ENCODE results near the gene DHRS7B.
"Not testable (repeated sequence)": the region's sequence is repeated elsewhere in the genome, so short reads cannot be mapped to it uniquely, and the experiment has no call there.

The DHRS7B gene, protein sequence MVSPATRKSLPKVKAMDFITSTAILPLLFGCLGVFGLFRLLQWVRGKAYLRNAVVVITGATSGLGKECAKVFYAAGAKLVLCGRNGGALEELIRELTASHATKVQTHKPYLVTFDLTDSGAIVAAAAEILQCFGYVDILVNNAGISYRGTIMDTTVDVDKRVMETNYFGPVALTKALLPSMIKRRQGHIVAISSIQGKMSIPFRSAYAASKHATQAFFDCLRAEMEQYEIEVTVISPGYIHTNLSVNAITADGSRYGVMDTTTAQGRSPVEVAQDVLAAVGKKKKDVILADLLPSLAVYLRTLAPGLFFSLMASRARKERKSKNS

DNA sequence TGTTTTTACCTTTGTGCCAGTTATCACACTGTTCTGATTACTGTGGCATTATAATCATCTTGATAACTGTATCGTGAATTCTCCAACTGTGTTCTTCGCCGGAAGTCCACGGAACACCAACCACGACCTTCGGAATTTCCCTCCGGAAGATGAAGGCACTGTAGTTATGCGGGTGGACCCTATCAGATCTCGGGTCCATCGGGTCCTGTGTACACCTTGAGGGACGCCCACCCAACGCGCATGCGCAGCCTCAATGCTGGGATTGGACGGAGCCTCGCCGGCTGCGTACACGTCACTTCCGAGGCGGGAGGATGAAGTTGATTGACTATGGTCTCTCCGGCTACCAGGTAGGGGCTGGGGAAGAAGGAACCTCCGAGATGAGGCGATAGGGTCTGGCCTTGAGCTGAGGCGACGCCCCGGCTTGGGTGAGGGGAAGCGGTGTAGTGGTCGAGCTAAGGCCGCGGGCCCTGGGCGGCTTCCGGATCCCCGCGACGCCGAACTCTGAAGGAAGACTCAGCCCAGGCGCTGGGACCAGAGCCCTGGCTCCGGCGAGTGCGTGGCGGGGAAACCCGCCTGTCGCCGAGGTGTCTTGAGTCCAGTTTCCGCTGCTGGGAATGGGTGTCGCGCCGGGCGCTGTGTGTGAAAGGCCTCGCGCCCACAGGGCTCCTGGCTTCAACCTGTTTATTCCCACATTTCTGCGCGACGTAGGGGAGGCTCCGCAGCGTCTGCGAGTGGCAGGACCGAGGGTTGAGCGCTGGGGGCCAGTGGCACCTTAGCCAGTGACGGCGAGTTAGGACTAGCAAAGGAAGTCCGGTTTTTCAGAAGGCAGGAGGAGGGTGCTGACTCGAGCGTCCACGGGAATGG, at the start of gene DHRS7B:
Gene DHRS7B, plus strand, starts transcription at position 320 of the 864 bp plus-strand sequence. Its CDS starts 8 bp downstream, at position 328.
- peak within 1 kb of the TSS; percentile 79 for H3K27ac ChIP-seq
- peak; percentile 70 for DNase-seq (ENCODE audit: low read depth, low spot score)

DNA sequence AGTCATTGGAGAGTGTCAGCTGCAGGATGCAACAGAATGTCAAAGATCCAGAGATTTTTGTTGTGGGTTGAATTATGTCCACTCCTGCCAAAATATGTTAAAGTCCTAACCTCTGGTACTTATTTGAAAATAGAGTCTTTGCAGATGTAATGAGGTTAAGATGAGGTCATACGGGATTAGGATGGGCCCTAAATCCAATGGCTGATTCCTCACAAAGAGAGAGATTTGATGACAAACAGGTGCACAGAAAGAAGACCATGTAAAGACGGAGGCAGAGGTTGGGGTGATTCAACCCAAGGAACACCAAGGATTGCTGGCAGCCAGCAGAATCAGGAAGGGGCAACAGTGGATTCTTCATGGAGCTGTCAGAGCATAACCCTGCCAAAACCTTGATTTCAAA, 49.5 kb upstream of the DHRS7B start:
- H3K27ac ChIP-seq: no peak overlapping the region
- DNase-seq (ENCODE audit: low read depth, low spot score): no peak

DNA sequence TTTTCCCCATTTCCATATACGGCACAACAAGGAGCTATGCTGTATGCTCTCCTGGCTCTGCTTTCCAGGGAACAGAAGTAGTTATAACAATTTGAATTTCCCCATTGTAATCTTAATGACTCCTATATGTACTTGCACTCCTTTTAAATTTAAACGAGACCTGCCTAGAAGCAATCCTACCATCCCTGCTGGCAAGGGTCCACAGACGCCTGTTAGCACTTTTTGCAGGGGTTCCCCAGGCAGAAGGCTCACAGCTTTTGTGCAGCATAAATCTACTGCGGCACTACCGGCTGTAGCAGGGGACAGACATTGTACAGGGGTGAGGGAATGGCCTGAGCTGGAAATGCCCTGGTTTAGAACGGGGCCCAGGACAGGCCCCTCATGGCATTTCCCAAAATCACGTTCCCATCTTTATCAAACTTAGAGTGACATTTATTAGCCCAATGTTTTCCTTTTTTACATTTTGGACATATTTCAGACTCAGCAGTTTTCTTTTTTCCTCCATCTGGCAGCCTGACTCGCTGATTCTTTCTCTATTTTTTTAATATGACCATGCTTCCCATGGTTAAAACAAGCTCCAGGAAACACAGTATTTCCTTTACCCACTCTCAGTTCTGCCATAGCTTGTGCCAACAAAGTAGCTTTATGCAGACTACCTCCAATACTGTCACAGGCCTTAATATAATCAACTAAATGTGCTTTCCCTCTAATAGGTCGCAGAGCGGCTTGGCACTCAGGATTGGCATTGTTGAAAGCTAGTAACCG, 48.6 kb upstream of the DHRS7B start:
- DNase-seq (ENCODE audit: low read depth, low spot score): no peak
- H3K27ac ChIP-seq: no peak overlapping the region

DNA sequence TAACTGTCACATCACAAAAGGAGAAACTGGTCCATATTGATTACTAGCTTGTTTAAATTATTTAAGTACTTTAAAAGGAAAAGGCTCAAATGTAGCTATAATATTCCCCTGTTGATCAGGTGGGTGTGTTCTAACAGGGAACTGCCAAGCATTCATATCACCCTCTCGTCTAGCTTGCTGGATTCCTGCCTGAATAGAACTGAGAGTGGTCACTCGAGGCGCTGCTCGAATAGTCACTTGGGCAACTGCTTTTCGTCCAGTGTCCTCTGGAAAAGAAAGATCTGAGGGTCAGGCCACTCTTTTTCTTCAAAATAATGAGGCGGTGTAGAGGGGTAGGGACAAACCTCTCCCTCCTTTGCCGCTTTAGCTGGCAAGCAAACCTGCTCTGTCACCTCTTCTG, 47.6 kb upstream of the DHRS7B start:
- no peak for DNase-seq (ENCODE audit: low read depth, low spot score)
- H3K27ac ChIP-seq: no peak overlapping the region

DNA sequence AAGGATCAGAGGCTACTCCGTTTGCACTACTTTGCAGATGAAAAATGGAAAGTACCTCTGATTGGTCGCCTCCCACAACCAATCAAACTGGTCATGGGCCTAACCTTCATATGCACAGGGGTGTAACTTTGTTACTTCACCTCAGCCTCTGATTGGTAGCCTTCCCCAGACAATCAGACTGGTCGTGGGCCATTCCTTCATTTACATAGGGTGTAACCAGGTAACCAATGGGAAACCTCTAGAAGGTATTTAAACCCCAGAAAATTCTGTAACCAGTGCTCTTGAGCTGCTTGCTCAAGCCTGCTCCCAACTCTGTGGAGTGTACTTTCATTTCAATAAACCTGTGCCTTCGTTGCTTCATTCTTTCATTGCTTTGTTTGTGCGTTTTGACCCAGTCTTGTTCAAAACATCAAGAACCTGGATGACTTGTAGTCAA, 44.7 kb upstream of the DHRS7B start:
- H3K27ac ChIP-seq: no peak overlapping the region
- DNase-seq (ENCODE audit: low read depth, low spot score): no peak

DNA sequence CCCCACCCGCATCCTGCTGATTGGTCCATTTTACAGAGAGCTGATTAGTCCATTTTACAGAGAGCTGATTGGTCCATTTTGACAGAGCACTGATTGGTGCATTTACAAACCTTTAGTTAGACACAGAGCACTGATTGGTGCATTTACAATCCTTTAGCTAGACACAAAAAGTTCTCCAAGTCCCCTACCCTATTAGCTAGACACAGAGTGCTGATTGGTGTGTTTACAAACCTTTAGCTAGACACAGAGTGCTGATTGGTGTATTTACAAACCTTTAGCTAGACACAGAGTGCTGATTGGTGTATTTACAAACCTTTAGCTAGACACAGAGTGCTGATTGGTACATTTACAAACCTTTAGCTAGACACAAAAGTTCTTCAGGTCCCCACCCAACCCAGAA, 41.5 kb upstream of the DHRS7B start:
- not testable (repeated sequence) for DNase-seq (ENCODE audit: low read depth, low spot score); H3K27ac ChIP-seq

DNA sequence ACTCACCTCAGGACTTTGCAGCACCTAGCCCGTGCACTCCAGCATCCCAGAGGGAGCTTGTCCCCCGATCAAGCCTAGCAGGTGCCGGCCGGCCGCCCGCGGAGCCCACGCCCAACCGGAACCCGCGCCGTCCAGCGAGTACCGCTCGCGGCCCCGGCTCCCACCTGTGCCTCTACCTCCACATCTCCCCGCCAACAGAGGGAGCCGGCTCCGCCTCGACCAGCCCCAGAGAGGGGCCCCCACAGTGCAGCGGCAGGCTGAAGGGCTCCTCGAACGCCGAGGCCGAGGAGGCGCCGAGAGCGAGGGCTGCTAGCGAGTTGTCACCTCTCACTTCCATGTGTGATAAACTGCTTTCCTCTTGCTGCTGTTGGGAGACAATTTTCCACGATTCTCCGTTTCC, 41.1 kb upstream of the DHRS7B start:
- no peak for DNase-seq (ENCODE audit: low read depth, low spot score)
- H3K27ac ChIP-seq: no peak overlapping the region

DNA sequence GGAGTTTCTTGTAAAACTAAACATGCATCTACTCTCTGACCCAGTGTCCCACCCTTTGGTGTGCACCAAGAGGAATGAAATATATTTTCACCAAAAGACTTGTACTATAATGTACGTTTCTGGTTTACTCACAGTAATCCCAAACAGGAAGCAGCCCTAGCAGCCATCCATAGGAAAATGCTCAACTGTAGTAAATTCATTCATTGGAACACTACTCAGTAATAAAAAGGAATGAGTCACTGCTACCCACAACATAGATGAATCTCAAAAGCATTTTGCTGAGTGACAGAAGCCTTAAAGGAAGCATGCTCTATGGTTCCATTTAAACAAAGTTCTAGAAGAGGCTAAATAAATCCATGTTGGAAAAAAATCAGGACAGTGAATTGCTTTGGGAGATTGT, 37.6 kb upstream of the DHRS7B start:
- no peak for DNase-seq (ENCODE audit: low read depth, low spot score)
- no peak overlapping the region for H3K27ac ChIP-seq

DNA sequence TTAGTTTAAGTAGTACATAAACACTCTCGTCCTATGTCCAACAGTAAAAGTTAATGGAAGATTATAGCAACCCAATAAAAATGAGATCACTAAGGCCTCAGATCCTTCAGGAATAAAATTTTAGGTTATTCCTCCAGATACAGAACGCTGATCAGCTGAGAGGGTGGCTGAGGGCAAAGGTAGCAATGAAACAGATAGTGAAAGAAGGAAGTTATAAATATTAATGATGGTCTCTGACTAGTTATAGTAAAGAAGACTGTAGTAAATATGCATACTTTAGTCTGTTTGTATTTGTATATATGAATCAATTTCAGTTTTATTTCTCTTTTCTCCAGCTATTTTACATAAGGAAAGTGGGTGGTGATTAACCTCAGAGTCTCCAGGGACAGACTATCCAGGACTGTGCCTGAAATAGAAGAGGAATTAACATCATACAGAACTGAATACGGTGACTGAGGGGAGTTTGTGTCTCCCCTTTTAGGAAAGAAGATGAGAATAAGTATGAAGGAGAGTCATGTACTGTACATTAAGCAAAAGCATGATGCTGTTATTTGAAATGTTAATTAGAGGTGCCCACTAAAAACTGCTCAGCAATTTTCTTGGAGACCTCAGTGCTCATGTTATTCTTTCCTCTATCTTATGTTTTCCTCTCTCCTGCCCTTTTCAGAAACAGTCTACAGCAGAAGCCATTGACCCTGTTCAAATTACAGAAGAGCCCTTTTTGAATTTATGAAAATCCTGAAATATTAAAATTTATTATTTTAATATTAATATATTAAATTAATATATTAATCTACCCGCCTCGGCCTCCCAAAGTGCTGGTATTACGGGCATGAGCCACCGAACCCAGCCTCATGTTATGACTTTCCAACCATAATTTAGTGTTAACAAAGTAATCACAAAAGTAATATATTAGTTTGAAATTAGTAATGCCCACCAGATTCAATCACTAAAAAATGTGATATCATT, 36.5 kb upstream of the DHRS7B start:
- DNase-seq (ENCODE audit: low read depth, low spot score): no peak
- H3K27ac ChIP-seq: no peak overlapping the region

DNA sequence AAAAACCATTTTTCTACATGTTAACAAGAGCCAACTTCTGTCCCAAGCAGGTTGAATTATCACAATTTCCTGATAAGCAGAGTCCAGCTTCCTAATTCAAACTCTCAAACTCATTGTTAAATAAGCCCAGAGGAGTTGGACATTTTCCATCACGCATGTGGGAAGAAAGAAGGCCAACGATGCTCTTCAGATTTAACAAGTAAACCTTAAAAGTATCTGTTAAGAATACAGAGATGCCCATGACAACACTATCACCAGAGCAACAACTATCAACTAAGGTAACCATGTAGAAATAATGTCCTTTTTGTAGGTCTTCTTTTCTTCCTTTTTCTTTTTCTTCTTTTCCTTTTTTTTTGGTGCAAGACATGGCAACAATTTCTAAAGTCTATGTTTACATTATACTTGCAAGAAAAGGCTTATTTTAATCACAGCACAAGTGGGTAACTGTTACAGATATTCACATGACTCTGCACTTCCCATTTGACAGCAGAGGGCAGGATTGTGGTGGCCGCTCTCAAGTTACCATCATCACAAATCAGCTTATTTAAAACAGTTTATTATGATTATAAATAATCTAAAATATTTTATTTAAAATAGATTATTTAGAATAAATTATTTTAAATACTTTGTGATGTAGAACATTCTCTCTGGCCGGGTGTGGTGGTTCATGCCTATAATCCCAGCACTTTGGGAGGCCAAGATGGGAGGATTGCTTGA, 35.7 kb upstream of the DHRS7B start:
- H3K27ac ChIP-seq: no peak overlapping the region
- no peak for DNase-seq (ENCODE audit: low read depth, low spot score)

DNA sequence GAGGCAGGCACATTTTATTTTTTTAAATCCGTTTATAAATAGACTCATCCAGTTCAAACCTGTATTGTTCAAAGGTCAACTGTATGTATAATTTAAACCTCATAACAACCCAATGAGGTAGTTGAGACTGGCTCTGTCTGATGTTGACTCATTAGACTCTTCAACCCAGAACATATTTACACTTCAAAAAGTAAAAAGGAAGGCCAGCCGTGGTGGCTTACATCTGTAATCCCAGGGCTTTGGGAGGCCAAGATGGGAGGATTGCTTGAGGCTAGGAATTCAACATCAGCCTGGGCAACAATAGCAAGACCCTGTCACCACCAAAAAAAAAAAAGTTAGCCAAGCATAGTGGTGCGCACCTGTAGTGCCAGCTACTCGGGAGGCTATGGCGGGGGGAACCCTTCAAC, 32.5 kb upstream of the DHRS7B start:
- DNase-seq (ENCODE audit: low read depth, low spot score): no peak
- H3K27ac ChIP-seq: no peak overlapping the region

DNA sequence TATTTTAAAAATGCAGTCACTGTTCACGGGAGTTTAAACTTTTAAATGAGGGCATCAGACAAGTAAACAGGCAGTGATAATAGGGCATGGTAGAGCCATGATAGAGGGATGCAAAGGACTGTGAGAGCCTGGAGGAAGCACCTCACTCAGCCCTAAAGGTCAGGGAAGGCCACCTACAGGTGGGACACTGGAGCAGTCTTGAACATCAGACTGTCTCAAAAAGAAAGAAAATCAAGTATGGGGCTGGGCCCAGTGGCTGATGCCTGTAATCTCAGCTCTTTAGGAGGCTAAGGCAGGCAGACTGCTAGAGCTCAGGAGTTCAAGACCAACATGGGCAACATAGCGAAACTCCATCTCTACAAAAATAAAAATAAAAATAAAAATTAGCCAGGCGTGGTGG, 31.0 kb upstream of the DHRS7B start:
- H3K27ac ChIP-seq: no peak overlapping the region
- no peak for DNase-seq (ENCODE audit: low read depth, low spot score)

DNA sequence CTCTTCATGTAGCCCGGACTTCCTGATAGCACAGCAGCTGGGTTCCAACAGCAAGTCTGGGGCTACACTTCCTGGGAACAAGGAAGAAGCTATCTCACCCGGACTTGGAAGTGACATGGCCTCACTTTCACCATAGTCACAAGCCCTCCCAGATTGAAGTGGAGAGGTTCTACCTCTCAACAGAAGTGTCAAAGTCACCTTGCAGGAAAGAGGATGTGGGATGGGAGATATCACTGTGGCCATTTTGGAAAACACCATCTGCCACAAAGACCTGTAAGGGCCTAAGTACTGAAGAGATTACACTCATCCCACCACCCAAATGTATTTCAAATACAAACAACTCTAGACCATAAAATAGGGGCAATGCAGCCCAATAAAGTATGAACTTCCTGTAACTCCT, 29.9 kb upstream of the DHRS7B start:
- no peak for DNase-seq (ENCODE audit: low read depth, low spot score)
- no peak overlapping the region for H3K27ac ChIP-seq

DNA sequence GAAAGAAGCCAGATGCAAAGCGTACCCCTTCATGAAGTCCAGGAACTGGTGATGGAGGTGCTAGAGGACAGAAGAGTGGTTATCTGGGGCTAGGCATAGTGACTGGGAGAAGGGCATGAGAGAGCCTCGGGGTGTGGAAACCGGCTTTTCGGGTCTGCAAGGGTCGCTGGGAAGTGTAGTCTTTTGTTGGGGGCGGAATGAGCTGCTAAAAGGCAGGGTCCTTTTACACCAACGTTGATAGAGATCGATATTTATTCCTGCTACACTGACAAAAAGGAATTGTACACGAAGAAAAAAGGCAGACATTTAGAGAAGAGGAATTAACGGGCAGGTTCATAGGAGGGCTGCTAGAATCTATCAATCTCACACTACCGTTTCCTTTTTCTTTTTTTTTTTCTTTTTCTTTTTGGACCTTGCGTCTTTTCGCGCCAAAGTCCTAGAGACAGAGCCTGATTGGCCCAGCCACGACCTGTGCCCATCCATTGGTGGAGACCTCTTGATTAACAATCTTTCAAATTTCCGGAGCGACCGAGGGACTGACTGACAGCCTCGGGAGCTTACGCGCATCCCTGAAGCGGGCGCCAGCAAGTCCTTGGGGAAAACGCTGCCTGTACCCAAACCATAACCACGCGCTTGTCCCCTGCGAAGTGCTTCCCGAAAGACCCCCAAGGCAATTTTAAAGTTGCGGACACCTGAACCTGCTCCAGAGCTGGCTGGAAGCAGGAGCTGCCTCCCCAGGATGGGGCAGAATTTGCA, 27.7 kb upstream of the DHRS7B start:
- no peak for DNase-seq (ENCODE audit: low read depth, low spot score)
- H3K27ac ChIP-seq: no peak overlapping the region

DNA sequence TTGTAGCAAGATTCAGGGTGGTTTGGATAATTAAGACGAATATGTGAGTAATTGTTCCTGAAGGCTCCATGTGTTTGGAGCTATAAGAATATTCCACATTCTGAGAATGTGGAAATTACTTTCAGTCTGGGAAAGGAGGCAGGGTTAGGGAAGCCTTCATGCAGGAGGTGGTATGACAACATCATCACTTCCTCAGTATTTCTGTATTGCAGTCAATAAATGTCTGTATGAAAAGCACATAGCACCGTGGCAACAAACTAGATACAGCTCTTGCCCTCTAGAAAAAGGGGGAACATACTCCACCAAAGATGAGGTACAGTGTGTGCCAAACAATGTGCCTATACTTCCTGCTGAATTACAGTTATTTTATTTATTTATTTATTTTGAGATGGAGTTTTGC, 26.1 kb upstream of the DHRS7B start:
- H3K27ac ChIP-seq: no peak overlapping the region
- no peak for DNase-seq (ENCODE audit: low read depth, low spot score)

DNA sequence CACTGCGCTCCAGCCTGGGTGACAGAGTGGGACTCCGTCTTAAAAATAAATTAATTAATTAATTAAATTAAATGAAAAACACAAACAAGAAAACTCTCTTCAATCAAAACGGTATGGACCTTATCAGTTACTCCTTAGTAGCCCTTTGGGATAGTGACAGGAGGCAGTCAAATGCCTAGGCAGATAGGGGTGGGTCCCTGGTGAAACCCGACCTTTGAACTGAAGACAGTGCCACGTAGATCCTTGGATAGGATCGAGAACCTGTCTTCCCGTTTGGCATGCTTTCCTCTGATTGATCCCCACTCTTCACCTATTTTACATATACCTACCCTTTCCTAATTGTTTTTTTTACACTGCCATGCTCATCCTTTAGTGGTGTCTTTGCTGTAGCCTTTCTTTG, 22.2 kb upstream of the DHRS7B start:
- H3K27ac ChIP-seq: no peak overlapping the region
- no peak for DNase-seq (ENCODE audit: low read depth, low spot score)

DNA sequence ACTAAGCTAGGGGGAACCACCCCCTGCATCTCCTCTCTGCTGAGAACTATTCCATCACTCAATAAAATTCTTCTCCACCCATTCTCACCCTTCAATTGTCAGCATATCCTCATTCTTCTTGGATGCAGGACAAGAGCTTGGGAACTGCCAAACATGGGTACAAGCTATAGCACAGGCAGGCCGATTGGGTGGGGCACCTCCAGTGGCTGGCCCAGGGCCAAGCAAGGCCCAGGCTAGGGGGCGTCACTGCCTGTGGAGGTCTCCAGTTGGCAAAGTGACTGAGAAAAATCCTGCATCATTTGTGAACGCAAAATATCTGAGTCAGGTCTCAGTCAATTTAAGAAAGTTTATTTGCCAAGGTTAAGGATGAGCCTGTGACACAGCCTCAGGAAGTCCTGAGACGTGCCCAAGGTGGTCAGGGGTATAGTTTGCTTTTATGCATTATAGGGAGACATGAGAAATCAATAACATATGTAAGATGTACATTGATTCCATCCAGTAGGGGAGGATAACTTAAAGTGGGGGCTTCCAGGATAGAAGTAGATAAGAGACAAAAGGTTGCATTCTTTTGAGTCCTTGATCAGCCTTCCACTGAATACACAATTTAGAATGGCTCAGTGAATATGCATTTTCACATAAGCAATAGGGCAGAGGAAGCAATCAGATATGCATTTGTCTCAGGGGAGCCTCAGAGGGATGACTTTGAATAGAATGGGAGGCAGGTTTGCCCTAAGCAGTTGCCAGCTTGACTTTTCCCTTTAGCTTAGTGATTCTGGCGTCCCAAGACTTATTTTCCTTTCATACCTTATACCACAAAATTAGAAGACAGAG, 21.5 kb upstream of the DHRS7B start:
- H3K27ac ChIP-seq: no peak overlapping the region
- DNase-seq (ENCODE audit: low read depth, low spot score): no peak

DNA sequence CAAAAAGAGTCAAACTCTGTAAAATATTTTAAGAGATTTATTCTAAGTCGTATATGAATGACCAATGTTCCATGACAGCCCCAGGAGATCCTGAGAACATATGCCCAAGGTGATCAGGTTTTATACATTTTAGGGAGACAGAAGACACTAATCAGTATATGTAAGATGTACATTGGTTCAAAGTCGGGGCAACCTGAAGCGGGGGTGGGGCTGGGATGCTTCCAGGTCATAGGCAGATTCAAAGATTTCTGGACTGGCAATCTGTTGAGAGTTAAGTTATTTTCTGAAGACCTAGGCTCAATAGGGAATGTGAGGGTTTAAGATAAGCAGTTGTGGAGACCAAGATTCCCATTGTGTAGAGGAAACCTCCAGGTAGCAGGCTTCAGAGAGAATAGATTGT, 20.4 kb upstream of the DHRS7B start:
- H3K27ac ChIP-seq: no peak overlapping the region
- no peak for DNase-seq (ENCODE audit: low read depth, low spot score)
